H1 (cell line): ENCODE results near the gene TBC1D9B. TPM values are rescaled to one million over a fixed set of nuclear protein-coding genes. Genes with fewer than 3 reads are reported as not detected.

Experiments used
- CTCF ChIA-PET: fragments of 300-600 bp; sonication (Branson Sonifier 250); formaldehyde crosslinking; loops from one replicate; lab custom pipeline; 2021; ENCODE audit not compliant: partially characterized antibody; lab: Charles Lee
- POLR2A ChIA-PET: fragments of 300-600 bp; sonication (Branson Sonifier 250); formaldehyde crosslinking; loops from one replicate; lab custom pipeline; 2021; ENCODE audit warnings: inconsistent platforms; ENCODE audit not compliant: partially characterized antibody; lab: Charles Lee
- DNase-seq, 2 experiments: peaks; one replicate each; pipeline versions ENCODE4 v3.0.0 to v3.0.0-alpha.2; 2010 to 2022; ENCODE audit warnings: low spot score in 2 of 2, low read depth in 1 of 2, mixed read lengths in 1 of 2
- FAIRE-seq: peaks from 2 replicates; lab custom pipeline; 2011; peaks lifted over from hg19 to GRCh38; lab: Jason Lieb, UNC
- H2AFZ ChIP-seq: 2 replicates; pipeline ENCODE4 v1.8.1; 2012; ENCODE audit warnings: low read length, inconsistent platforms
- H2AK5ac ChIP-seq: 2 replicates; pipeline ENCODE4 v1.6.1; 2013; ENCODE audit warnings: low read depth, low read length
- H2BK120ac ChIP-seq: replicated peaks from 2 replicates; pipeline ENCODE3; 2013; ENCODE audit warnings: low read depth, low read length, inconsistent platforms
- H2BK12ac ChIP-seq: 2 replicates; pipeline ENCODE4 v1.6.1; 2013; ENCODE audit warnings: low read depth, low read length
- H2BK15ac ChIP-seq: 2 replicates; pipeline ENCODE4 v1.6.1; 2013; ENCODE audit warnings: low read length
- H2BK20ac ChIP-seq: 2 replicates; pipeline ENCODE4 v1.6.1; 2013; ENCODE audit warnings: low read length
- H2BK5ac ChIP-seq: 2 replicates; pipeline ENCODE4 v1.6.1; 2013; ENCODE audit warnings: low read depth, low read length
- H3K14ac ChIP-seq: 2 replicates; pipeline ENCODE4 v1.6.1; 2013; ENCODE audit warnings: inconsistent platforms; ENCODE audit not compliant: insufficient read length
- H3K18ac ChIP-seq: 2 replicates; pipeline ENCODE4 v1.6.1; 2013; ENCODE audit warnings: low read length; ENCODE audit errors: extremely low read depth
- H3K23ac ChIP-seq: 2 replicates; pipeline ENCODE4 v1.6.1; 2013; ENCODE audit warnings: inconsistent platforms; ENCODE audit not compliant: insufficient read length
- H3K23me2 ChIP-seq: 2 replicates; pipeline ENCODE4 v1.6.1; 2013; ENCODE audit warnings: low read depth, low read length
- H3K27ac ChIP-seq: 2 replicates; pipeline ENCODE4 v1.6.1; 2011; ENCODE audit warnings: low read depth, low read length, inconsistent platforms
- H3K27me3 ChIP-seq, 4 experiments: replicated peaks in 1 of 4; 1 replicate in 1 of 4; 2 replicates in 3 of 4; pipeline versions ENCODE4 v1.6.1 to v1.8.1; 2011 to 2013; ENCODE audit warnings: low read length in 3 of 4, mild to moderate bottlenecking in 3 of 4, inconsistent platforms in 2 of 4, mixed read lengths in 2 of 4, moderate library complexity in 1 of 4; ENCODE audit not compliant: control insufficient read depth in 3 of 4, insufficient read depth in 3 of 4; ENCODE audit errors: extremely low read depth in 1 of 4
- H3K36me3 ChIP-seq, 4 experiments: 2 replicates each; pipeline versions ENCODE4 v1.6.1 to v1.8.1; 2011 to 2013; ENCODE audit warnings: mild to moderate bottlenecking in 4 of 4, low read length in 3 of 4, moderate library complexity in 2 of 4, control low read depth in 1 of 4, inconsistent platforms in 1 of 4; ENCODE audit not compliant: insufficient read depth in 4 of 4, control insufficient read depth in 2 of 4
- H3K4ac ChIP-seq: replicated peaks from 2 replicates; pipeline ENCODE3; 2013; ENCODE audit warnings: low read length, low read depth, mixed read lengths, inconsistent platforms; ENCODE audit not compliant: insufficient read length
- H3K4me1 ChIP-seq, 4 experiments: replicated peaks in 1 of 4; 1 replicate in 1 of 4; 2 replicates in 3 of 4; pipeline versions ENCODE4 v1.6.1 to v1.8.1; 2011 to 2013; ENCODE audit warnings: low read length in 3 of 4, inconsistent platforms in 2 of 4, mixed read lengths in 1 of 4; ENCODE audit not compliant: insufficient read depth in 4 of 4, control insufficient read depth in 3 of 4
- H3K4me2 ChIP-seq, 2 experiments: 2 replicates each; pipeline versions ENCODE4 v1.6.1 to v1.8.1; 2011 to 2013; ENCODE audit warnings: low read depth in 2 of 2, low read length in 2 of 2, control low read depth in 1 of 2, inconsistent platforms in 1 of 2, mild to moderate bottlenecking in 1 of 2; ENCODE audit not compliant: insufficient read depth in 1 of 2
- H3K4me3 ChIP-seq, 4 experiments: fragments of 200-600, 300-600 bp in 1 of 4; sonication (generic), shearing (Covaris generic), sonication (Bioruptor Twin) in 1 of 4; 2 replicates each; pipeline versions ENCODE4 v1.5.1 to v1.8.1; 2011 to 2016; ENCODE audit warnings: low read length in 4 of 4, low read depth in 3 of 4, control low read depth in 2 of 4, inconsistent platforms in 2 of 4, mild to moderate bottlenecking in 2 of 4, mixed read lengths in 1 of 4, moderate library complexity in 1 of 4; ENCODE audit not compliant: insufficient read depth in 2 of 4; ENCODE audit errors: extremely low read depth in 1 of 4
- H3K56ac ChIP-seq: replicated peaks from 2 replicates; pipeline ENCODE3; 2013; ENCODE audit warnings: low read depth, mild to moderate bottlenecking, mixed read lengths, low read length, inconsistent platforms; ENCODE audit not compliant: insufficient read length
- H3K79me1 ChIP-seq: 2 replicates; pipeline ENCODE4 v1.6.1; 2013; ENCODE audit warnings: low read depth, low read length, control low read depth
- H3K79me2 ChIP-seq, 2 experiments: 2 replicates each; pipeline versions ENCODE4 v1.6.1 to v1.8.1; 2012 to 2013; ENCODE audit warnings: low read length in 2 of 2, mild to moderate bottlenecking in 2 of 2, inconsistent platforms in 1 of 2; ENCODE audit not compliant: insufficient read depth in 2 of 2, control insufficient read depth in 1 of 2
- H3K9ac ChIP-seq, 4 experiments: replicated peaks in 1 of 4; 1 replicate in 1 of 4; 2 replicates in 3 of 4; pipeline versions ENCODE4 v1.6.1 to v1.8.1; 2011 to 2013; ENCODE audit warnings: low read depth in 3 of 4, low read length in 3 of 4, control low read depth in 2 of 4, mild to moderate bottlenecking in 2 of 4, moderate library complexity in 2 of 4, inconsistent platforms in 1 of 4; ENCODE audit errors: extremely low read depth in 1 of 4
- H3K9me3 ChIP-seq, 2 experiments: 2 replicates each; pipeline versions ENCODE4 v1.6.1 to v1.8.1; 2012 to 2013; ENCODE audit warnings: mild to moderate bottlenecking in 2 of 2, moderate library complexity in 2 of 2, control low read depth in 1 of 2, inconsistent platforms in 1 of 2, low read depth in 1 of 2, low read length in 1 of 2, mixed read lengths in 1 of 2; ENCODE audit not compliant: insufficient read depth in 2 of 2
- H4K20me1 ChIP-seq, 2 experiments: replicated peaks in 1 of 2; 2 replicates each; pipeline versions ENCODE3 to v1.8.1; 2011 to 2013; ENCODE audit warnings: inconsistent platforms in 2 of 2, low read length in 2 of 2, mild to moderate bottlenecking in 1 of 2; ENCODE audit not compliant: insufficient read depth in 2 of 2, control insufficient read depth in 1 of 2
- H4K5ac ChIP-seq: 2 replicates; pipeline ENCODE4 v1.6.1; 2013; ENCODE audit warnings: low read length, low read depth, mixed read lengths, inconsistent platforms; ENCODE audit not compliant: insufficient read length
- H4K8ac ChIP-seq: 2 replicates; pipeline ENCODE4 v1.8.0; 2013; ENCODE audit warnings: mild to moderate bottlenecking, moderate library complexity, low read length, inconsistent platforms; ENCODE audit not compliant: insufficient read depth; ENCODE audit errors: extremely low read depth
- H4K91ac ChIP-seq: replicated peaks from 2 replicates; pipeline ENCODE3; 2013; ENCODE audit warnings: low read length, mixed read lengths, inconsistent platforms; ENCODE audit not compliant: insufficient read length
- CEBPB ChIP-seq: IDR thresholded peaks from 2 replicates; pipeline ENCODE4 v1.6.1; 2012; ENCODE audit warnings: low read depth, low read length
- CHD1 ChIP-seq: IDR thresholded peaks from 2 replicates; pipeline ENCODE4 v1.6.1; 2012; ENCODE audit warnings: low read depth, low read length, improper control_type of control experiment
- SIX5 ChIP-seq: IDR thresholded peaks from 2 replicates; pipeline ENCODE4 v1.6.1; 2011; ENCODE audit warnings: mild to moderate bottlenecking, low read depth, low read length
- TBP ChIP-seq: IDR thresholded peaks from 2 replicates; pipeline ENCODE4 v1.6.1; 2011; ENCODE audit warnings: low read depth, low read length, improper control_type of control experiment
- WGBS, 2 experiments: shearing (Covaris generic) in 1 of 2; methylation state at CpG; one replicate each; pipeline versions ENCODE4 v1.1.6 to v1.1.7; 2013 to 2015; ENCODE audit warnings: low lambda C conversion rate in 2 of 2, mixed read lengths in 2 of 2, inconsistent platforms in 1 of 2, low coverage in 1 of 2, missing lambda C conversion rate in 1 of 2; ENCODE audit not compliant: insufficient replicate concordance in 2 of 2, insufficient coverage in 1 of 2, insufficient read length in 1 of 2; ENCODE audit errors: extremely low coverage in 1 of 2, missing lambda C conversion rate in 1 of 2; 5-methylcytosine and 5-hydroxymethylcytosine counted together
- polyA plus RNA-seq, 7 experiments: library from polyadenylated mRNA; depleted of rRNA in 3 of 7; stranded (reverse) in 5 of 7; unstranded in 2 of 7; fragments of >200 nt in 5 of 7; fragments of 200-250 nt in 2 of 7; gene quantifications; 1 replicate in 5 of 7; 2 replicates in 1 of 7; 4 replicates in 1 of 7; pipeline versions ENCODE4 v1.2.1 to v1.2.3, GENCODE V29; 2011 to 2013; ENCODE audit warnings: missing spikeins in 2 of 7, mixed read lengths in 2 of 7
- total RNA-seq: library from RNA; stranded (reverse); fragmentation: NEBNext Ultra II Directional; extraction: Animal tissue kit (Norgen Biotek cat#: 25700); gene quantifications from 2 replicates; pipeline ENCODE4 v1.2.1, GENCODE V29; 2021

Gene TBC1D9B
- total and polyA plus RNA-seq, 2 of the 8 experiments (the other 6 are each of a cell fraction or from before 2014, with no cell fraction given), result 33.6 to 57.1 TPM

- 88% methylated on average over 6 of the region's 7 CpGs; no CpG with 5 or more reads in 1 of the 2 experiments for WGBS, 2 experiments
- Histone ChIP-seq H4K8ac (no peak overlapping the region), H4K20me1 (no peaks in the 10 kb centered on the region), H3K36me3 (no peaks in the 10 kb centered on the region), H3K79me2 (no peaks in the 10 kb centered on the region), H3K14ac (no peak overlapping the region), H4K91ac (no peak overlapping the region), H3K23me2 (peaks cover 3% of the 10 kb centered on the region; the same call in 1 of the 2 replicates), H2BK120ac (no peak overlapping the region), H2AK5ac (no peak overlapping the region), H2BK15ac (no peak overlapping the region), H2BK5ac (no peak overlapping the region), H3K9ac (no peak overlapping the region), H3K23ac (no peak overlapping the region), H2BK12ac (no peak overlapping the region), H3K9me3 (no peaks in the 10 kb centered on the region; a peak in 1 of 4 replicates), H4K5ac (no peak overlapping the region), H3K79me1 (no peaks in the 10 kb centered on the region), H3K27ac (no peak overlapping the region), H2BK20ac (no peak overlapping the region), H3K27me3 (peaks cover 0 to 2% (median 0%) of the 10 kb centered on the region in 4 experiments; a peak in 1 of 7 replicates), H2AFZ (no peak overlapping the region), H3K4me2 (no peak overlapping the region), H3K18ac (no peak overlapping the region), H3K4me1 (peaks cover 0 to 5% (median 3%) of the 10 kb centered on the region in 4 experiments; a peak in 6 of 7 replicates), H3K56ac (no peak overlapping the region), H3K4me3 (no peak overlapping the region), H3K4ac (no peak overlapping the region)
- POLR2A ChIA-PET, result interaction anchor here (0.8 to 1.1 kb wide), 2 partner anchors 11 to 13 kb away, joined by 3 to 4 read pairs; no protein-coding TSS in a partner anchor
- FAIRE-seq (no peak), DNase-seq (no peak)
- CTCF ChIA-PET, result interaction anchor here (0.7 to 1.6 kb wide), 3 partner anchors 50 to 110 kb away, joined by 3 to 4 read pairs (median 3); no protein-coding TSS in a partner anchor
- TF ChIP-seq TBP, result no peak
- TF ChIP-seq SIX5, result no peak
- TF ChIP-seq CEBPB, result no peak
- TF ChIP-seq CHD1, result no peak
These were observed 4.7 kb upstream of the TBC1D9B start for GRCh38 chr5:179912386-179912785.
